HG02840 (cell line): ENCODE results near the gene BBLN.
"Not testable (repeated sequence)": the region's sequence is repeated elsewhere in the genome, so short reads cannot be mapped to it uniquely, and the experiment has no call there.

ENCODE experiments used
- ATAC-seq: cut with Tn5 transposase; IDR thresholded peaks from one replicate; pipeline ENCODE4 v1.9.1; 2021; ENCODE audit warnings: mild to moderate bottlenecking, moderate library complexity, moderate number of reproducible peaks; ENCODE audit not compliant: unreplicated experiment, low FRiP score

The BBLN gene

DNA sequence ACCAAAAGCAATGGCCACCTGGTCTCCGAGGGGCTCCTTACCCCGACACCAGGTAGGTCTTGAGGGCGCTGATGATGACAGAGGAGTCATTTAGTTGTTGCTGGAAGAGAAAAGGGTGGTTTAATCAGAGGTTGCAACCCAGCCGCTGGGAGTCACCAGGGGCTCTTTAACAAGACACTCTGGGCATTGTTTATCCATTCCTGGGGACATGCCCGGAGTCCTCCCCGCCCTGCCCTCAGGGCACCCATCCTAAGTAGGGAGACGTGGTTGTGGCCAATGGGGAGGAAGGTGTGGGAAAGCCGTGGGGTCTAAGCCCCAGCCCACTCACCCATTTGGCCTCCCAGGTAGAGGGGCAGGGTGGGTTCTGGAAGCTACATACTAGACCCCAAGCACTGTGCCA, 35.6 kb upstream of the BBLN start:
- ATAC-seq = no peak

DNA sequence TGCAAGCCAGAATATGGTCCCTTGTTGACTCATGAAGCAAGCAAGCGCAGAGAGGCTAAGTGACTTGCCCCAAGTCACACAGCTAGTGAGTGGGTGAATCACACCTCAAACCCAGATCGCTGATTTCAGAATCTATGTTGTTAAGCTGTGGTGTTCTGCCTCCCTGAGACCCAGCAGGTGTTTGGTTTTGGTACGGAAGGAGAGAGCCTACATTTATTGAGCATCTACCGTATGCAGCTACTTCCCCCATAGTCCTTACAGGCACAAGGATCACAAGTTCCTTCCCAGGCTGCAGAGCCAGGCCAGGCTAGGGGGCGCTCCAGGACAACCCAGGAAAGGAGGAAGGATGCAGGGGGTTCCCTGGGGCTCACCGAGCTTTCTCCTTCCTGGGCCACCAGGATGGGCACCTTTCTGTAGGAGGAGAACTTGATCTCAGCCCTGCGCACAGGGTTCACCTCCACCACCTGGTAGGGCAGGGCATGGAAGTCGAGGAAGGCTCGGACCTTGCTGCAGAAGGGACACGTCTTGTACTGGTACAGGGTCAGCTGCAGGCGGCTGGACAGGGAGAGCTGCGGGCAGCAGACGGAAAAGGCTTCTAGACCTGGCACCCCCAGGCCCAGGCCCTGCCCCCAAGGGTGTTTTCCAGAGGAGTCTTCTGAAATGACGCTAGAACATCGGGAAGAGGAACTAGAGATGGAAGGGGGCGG, 35.0 kb upstream of the BBLN start:
- no peak for ATAC-seq

DNA sequence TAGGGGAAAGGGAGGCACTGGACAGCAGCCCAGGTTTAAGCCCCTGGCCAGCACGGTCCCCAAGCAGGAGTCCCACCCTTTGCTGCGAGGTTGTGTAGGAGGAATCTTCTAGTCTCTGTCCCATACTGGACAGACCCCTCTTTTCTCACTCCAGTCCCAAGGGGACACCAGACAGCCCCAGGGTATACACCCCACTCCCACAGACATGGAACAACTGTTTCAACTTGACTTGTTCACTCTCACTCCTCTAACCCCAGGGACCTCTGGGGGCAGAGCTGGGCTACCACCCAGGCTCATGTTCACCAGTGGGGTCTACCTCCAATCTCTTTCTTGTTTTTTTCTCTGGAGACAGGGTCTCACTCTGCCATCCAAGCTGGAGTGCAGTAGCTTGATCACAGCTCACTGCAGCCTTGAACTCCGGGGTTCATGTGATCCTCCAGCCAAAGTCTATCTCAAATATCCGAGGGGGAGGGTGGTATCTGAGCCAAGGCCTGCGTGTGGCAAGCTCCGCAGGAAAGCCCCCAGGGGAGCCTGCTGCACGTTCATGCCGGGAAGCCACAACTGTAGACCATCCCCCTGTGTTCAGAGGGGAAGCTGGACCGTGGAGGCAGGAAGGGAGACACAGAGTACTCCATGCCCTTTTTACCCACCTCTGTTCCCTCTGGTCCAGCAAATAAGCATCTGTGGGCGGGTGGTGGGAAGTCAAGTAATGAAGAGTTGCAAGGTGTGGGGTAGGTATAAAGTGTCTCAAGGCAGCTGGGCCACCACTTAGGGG, 34.3 kb upstream of the BBLN start:
- no peak for ATAC-seq

DNA sequence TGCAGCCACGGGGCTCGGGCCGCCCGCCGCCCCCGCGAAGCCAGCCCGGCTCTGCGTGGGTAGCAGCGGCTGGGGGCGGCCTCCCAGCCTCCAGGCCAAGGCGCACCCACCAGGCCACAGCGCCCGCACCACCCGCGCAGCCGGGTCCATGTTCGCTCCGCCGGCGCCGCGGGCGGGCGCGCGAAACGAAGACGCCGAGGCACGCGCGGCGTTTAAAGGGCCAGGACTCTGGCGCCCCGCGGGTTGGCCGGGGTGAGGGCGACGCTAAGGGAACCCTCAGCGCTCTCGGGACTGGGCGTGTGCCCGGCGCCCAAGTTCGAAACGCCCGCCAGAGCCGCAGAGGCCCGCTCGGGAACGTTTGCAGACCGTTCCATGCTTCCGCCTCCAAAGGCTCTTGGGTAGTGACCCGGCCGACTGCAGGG, 32.5 kb upstream of the BBLN start, which contains the start of gene PTGES2:
Gene PTGES2 (minus strand): TSS at position 162 of the 422 bp plus-strand sequence. CDS start 12 bp downstream, at position 150.
- peak; percentile 62 for ATAC-seq

DNA sequence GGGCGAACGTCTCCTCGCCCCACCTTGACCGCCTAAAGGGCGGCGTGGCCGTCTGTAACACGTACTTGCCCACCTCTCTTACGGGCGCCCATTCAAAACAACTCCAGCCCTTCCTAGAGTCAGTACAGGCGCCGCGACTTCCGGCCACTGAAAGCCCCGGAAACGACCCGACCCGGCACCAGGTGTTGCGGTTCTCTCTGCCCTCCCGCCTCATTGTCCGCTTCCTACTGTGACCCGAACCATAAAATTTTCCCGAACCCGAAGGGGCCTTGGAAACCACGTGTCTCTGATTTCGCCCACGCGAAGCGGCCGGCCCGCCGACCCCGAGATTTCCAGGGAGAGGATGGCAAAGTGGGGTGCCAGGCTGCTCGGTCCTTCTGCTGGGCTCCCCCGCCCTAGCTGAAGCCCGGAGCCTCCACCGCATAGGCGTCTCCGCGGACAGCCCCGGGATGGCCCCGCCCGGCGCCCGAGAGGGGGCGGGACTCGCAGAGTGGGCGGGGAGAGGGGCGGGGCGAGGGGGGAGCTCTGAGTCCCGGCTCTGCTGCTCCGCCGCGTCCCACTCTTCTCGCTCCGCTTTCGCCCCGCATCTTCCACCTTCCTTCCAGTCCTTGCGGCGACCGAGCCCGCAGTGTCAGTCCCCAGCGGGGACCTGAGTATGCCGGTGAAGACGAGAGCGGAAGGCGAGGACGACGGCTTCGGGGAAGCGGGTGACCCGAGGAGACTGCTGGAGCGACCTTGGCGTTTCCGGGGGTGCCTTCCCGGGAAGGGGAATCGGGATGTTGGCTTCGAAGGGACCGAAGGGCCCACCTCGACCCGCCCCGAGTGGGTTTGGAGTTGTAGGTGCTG, 31.9 kb upstream of the BBLN start:
- ATAC-seq = peak; percentile 72

DNA sequence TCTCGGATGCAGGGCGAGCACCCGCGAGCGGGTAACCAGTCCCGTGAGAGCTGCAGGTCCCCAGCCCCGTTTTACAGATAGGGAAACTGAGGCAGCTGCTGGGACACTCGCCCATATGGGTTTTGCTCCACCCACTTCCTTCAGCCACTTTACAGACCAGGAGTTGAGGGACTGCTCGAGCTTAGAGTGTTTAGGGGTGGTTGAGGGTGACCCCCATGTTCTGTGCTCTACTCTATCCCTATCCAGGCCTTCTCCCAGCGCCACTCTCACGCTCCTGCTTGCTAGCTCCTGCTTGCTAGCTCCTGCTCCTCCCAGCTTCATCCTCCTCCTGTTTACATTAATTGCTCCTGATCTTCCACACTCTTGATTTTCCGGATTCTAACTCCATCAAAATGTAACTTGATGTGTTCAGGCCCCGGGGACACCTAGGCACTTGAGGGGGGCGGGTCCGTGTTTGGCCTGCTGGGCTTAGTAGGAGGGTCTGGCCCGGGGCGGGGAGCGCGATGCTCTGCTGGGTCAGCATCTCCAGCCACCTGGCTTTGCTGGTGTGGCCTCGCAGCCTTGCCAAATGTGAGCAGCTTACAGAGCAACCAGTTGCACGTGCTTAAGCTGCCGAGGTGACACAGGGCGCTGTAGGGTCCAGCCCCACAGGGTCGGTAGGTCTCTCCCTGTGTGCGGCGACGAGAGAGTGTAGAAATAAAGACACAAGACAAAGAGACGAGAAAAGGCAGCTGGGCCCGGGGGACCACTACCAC, 31.1 kb upstream of the BBLN start:
- no peak for ATAC-seq

DNA sequence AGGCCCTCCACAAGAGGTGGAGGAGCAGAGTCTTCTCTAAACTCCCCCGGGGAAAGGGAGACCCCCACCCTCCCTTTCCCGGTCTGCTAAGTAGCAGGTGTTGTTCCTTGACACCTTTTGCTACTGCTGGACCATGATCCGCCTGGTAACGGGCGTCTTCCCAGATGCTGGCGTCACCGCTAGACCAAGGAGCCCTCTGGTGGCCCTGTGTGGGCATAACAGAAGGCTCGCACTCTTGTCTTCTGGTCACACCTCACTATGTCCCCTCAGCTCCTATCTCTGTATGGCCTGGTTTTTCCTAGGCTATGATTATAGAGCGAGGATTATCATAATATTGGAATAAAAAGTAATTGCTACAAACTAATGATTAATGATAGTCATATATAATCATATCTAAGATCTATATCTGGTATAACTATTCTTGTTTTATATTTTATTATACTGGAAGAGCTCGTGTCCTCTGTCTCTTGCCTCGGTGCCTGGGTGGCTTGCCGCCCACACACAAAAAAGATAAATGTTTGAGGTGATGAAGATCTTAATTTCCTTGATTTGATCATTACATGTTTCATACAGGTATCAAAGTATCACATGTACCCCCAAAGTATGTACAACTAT, 30.0 kb upstream of the BBLN start:
- ATAC-seq = not testable (repeated sequence)

DNA sequence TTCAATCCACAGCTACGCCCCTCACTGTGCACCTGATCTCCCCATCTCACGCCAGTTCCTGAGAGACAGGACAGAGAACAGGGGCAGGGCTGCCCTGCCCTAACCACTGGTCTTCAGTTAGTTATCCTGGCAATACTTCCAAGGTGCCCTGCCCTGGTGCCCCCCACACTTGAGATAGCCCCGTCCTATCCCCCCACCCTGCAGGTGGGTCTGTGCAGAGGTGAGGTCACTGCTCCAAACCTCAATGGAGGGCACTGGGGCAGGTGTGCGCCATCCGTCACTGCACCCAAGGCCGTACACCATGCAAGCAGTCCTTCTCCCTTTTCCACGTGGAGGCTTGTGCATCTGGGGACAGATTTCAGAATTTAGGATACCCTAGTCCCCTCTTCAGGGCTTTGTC, 29.4 kb upstream of the BBLN start:
- ATAC-seq = not testable (repeated sequence)

DNA sequence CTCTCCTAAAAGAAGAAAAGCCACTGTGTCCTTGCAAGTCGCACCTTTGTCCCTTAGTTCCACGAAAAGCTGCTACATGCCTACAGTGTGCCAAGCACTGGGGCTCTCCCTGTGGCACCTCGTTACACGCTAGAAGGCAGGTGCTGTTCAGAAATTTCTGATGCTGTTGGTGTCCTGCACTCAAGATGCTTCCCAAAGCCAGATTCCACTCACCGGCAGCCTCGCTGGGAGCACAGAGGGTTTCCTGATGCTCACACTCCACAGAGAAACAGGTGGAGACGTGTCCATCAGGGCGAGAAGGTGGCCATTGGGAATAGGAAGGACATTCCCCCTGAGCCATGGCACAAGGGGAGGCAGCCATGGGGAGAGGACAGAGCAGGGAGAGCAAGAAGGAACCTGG, 28.7 kb upstream of the BBLN start:
- not testable (repeated sequence) for ATAC-seq

DNA sequence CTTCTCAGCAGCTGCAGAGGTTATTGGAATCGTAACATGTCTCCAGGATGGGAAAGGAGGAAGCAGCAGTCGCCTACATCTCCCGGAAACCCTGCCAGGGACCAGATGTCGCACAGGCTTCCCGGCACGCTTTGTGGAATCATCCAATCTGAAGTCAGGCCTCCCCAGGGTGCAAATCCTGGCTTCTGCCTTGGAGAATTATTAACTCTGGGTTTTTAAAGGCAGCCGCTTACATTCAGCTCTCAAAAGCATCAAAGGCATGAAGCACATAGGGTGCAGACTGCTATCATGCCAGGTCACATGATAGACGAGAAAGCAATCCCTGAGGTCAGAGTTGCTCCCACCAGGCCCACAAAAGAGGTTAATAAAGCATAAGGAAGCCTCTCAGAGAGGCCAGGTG, 27.9 kb upstream of the BBLN start:
- not testable (repeated sequence) for ATAC-seq

DNA sequence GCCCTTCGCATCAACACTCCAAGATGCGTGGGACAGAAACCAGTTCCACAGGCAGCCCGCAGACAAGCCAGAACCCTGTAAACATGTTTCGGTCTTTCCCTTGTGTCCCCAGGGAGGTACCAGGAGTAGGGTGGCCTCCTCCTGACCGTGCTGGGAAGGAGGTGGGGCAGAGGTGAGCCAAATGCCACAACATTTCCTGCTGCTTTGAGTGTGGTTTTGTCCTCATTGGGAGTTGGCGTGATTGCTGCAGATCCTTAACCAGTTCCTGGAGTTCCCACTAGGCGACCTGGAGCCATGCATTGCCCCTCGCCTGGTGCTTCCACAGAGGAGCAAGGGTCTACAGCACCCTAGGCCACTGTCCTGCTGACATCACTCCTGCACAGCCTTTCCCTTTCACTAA, 24.5 kb upstream of the BBLN start:
- ATAC-seq = not testable (repeated sequence)

DNA sequence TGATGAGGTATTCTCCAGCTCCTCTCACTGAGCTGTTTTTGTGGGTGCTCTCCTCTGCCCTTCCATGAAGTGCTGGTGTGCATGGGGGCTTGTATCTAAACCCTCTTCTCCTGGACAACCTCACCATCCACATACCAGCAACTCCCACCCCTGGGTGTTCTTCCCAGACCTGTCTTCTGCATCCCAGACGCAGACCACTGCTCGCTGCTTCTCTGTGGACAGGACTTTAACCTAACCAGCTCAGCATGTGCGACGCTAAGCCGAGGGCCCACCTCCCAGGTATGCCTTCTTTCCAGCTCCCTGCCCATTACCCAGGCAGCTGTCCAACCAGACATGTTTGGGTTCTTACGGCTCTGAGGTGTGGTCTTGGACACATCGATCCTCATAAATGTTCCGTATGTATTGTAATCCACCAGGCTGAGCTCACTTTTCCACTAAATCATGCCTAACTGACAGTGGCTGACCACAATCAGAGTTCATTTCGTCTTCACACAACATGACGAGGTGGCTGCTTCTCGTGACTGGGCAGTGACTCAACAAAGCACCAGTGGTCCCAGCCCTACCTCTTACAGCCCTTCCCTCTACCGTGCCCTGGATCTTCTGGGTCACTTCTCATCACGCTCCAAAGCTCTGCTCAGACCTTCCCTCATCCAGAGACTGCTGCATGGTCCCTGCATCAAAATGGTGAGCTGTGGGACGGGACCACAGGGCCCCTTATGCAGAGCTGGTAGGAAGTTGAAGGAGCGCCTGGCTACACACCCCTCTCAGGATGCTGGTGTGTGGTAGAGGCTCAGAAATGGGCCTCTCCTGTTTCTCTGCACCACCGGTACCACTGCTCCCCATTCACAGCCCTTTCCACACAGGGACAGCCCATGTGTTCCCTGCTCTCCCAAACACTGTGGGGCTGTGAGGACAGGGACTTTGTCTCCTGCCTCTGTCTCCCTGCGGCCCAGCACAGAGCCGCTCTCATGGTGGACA, 23.0 kb upstream of the BBLN start:
- no peak for ATAC-seq

DNA sequence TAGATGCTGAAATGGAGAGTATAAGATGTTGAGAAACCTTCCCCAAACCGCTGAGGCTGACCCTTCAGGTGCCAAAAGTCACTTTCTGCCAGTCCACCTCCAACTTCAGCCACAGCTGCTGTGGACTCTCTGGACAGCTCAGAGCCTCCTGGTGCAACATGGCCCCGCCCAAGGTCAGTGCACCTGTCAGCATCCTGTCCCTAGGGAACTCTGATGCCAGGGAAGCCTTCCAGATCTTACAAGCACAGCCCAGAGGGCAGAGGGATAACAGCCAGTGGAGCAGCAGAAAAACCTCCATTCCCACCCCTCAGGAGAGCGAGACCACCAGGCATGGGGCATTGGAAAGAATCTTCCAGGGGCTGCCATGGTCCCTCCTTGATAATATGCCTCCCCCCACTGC, 22.1 kb upstream of the BBLN start:
- ATAC-seq = no peak

DNA sequence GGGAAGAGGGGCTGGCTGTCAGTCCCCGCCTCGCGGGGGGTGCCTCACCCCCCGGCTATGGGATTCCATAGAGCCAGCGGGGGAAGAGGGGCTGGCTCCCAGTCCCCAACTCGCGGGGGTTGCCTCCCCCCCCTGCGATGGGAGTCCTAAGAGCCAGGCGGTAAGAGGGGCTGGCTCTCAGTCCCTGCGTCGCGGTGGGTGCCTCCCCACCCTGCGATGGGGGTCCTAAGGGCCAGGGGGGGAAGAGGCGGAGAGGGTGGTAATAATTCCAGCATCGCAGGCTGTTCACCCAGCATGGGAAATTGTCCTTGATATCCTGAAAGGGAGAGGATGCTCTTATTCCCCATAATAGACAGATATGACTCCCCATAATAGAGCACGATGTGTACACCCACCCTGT, 20.4 kb upstream of the BBLN start:
- ATAC-seq = no peak

DNA sequence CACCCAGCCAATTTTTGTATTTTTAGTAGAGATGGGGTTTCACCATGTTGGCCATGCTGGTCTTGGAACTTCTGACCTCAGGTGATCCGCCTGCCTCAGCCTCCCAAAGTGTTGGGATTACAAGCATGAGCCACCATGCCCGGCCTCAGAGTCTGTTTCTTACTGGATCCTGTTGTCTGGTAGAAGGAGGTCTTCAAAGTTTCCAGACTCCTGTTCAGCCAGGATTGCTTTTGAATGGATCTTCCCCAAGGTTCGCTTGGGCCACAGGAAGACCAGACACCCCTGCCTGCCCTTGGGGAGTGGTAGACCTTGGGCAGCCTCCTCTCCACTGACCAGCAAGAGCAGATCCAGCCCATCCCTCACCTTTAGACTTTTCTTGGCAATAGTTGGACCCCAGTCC, 18.5 kb upstream of the BBLN start:
- no peak for ATAC-seq

DNA sequence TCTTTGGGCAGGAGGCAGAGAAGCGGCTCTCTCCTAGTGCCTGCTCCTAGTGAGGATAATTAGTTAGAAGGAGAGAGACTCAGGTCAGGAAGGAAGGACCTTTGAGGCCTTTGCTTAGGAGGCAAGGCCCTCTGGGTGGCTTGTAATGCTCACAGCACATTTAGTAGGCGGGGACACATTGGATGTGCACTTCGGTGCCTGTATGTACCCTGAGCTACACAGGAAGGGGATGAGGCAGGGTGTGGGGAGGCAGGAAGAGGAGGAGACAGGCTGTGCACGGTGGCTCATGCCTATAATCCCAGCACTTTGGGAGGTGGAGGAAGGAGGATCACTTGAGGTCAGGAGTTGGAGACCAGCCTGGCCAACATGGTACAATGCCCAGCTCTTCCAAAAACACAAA, 18.0 kb upstream of the BBLN start:
- no peak for ATAC-seq

DNA sequence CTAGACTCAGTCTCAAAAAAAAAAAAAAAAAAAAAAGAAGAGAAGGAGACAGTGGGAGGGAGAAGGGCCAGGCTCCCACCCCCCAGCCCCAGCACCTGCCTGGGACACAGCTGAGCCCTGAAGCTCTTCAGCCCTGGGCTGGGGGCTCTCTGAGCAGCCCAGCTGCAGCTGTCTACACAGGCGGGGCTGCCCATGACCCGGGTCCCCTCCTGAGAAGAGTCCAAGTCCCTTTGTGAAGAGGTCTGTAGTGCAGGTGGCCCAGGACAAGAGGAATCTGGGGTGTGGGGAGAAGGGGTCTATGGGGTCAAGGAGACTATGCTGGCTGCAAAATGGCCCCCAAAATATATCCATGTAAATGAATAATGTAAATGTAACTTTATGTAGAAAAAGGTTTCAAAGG, 17.5 kb upstream of the BBLN start:
- ATAC-seq = no peak

DNA sequence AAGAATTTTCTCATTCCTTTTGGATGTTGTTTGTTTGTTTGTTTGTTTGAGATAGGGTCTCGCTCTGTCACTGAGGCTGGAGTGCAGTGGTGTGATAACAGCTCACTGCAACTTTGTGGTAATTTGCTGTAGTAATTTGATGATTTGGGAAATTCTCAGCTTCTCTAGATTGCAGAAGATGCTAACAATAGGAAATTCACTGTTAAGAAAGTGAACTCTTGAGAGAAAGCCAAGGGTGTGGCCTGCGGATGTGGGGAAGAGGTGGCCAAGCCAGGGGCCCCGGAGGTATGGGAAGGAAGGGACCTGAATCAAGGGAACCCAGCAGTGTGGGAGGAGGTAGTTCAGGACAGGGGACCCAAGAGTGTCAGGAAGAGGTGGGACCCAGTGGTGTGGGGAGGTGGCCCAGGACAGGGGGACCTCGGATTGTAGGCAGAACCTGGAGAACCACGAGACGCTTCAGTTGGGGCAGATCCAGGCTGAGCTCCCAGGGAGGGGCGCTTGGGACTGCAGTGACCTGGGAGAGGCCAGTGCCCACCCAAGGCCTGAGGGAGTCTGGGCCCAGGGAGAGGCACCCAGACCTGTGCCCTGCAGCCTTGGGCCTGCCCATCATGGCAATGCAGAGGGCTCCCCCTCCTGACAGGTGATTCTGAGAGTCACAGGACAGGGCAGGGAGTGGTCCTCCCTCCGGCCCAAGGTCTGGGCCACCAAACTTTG, 16.4 kb upstream of the BBLN start:
- no peak for ATAC-seq
